Measurements from ENCODE around the gene AFF3.

Gene AFF3

GRCh38 chr2:99543247-99543646 is 599.1 kb downstream of the AFF3 start:
- DNase-seq (ENCODE audit: low spot score) = no peak

- DNase-seq (ENCODE audit: low spot score) = no peak
Measured at GRCh38 chr2:99537910-99538485, 604.4 kb downstream of the AFF3 start.

- no peak for DNase-seq (ENCODE audit: low spot score)
Measured at GRCh38 chr2:99524056-99524455, 618.3 kb downstream of the AFF3 start.

- no peak for DNase-seq (ENCODE audit: low spot score)
Measured at GRCh38 chr2:99522157-99522556, 620.2 kb downstream of the AFF3 start.

GRCh38 chr2:99520813-99521212 is 621.6 kb downstream of the AFF3 start:
- DNase-seq (ENCODE audit: low spot score) = no peak

GRCh38 chr2:99520195-99520594 is 622.2 kb downstream of the AFF3 start:
- no peak for DNase-seq (ENCODE audit: low spot score)

GRCh38 chr2:99514357-99514756 is 628.0 kb downstream of the AFF3 start:
- DNase-seq (ENCODE audit: low spot score) = no peak

GRCh38 chr2:99512181-99512591 is 630.2 kb downstream of the AFF3 start:
- no peak for DNase-seq (ENCODE audit: low spot score)

- no peak for DNase-seq (ENCODE audit: low spot score)
Measured at GRCh38 chr2:99509387-99509786, 633.0 kb downstream of the AFF3 start.

- no peak for DNase-seq (ENCODE audit: low spot score)
Measured at GRCh38 chr2:99507937-99508818, 634.2 kb downstream of the AFF3 start.

- no peak for DNase-seq (ENCODE audit: low spot score)
Measured at GRCh38 chr2:99504844-99505584, 637.4 kb downstream of the AFF3 start.

- DNase-seq (ENCODE audit: low spot score) = peak; percentile 17
Measured at GRCh38 chr2:99503662-99504416, 638.6 kb downstream of the AFF3 start.

- DNase-seq (ENCODE audit: low spot score) = no peak
Measured at GRCh38 chr2:99496021-99496420, 646.4 kb downstream of the AFF3 start.
